Measurements from ENCODE around the gene APOL5.

APOL5 gene

GRCh38 chr22:35743326-35743860 lies 25.7 kb downstream of the APOL5 start:
- no peak for DNase-seq

- no peak for DNase-seq
These were observed 28.6 kb downstream of the APOL5 start for GRCh38 chr22:35746248-35746647.

GRCh38 chr22:35746946-35747703 lies 29.5 kb downstream of the APOL5 start:
- DNase-seq: no peak

- no peak for DNase-seq
These were observed 32.1 kb downstream of the APOL5 start for GRCh38 chr22:35749808-35750207.

GRCh38 chr22:35752006-35752862 lies 34.6 kb downstream of the APOL5 start:
- DNase-seq: no peak

GRCh38 chr22:35752863-35753189 lies 35.2 kb downstream of the APOL5 start:
- no peak for DNase-seq

GRCh38 chr22:35754761-35755160 lies 37.1 kb downstream of the APOL5 start:
- DNase-seq: no peak

- no peak for DNase-seq
These were observed 39.0 kb downstream of the APOL5 start for GRCh38 chr22:35756722-35757121.

- no peak for DNase-seq
These were observed 40.7 kb downstream of the APOL5 start for GRCh38 chr22:35758394-35758793.

- DNase-seq: no peak
These were observed 43.4 kb downstream of the APOL5 start for GRCh38 chr22:35761037-35761436.

GRCh38 chr22:35766654-35767580 lies 49.2 kb downstream of the APOL5 start:
- DNase-seq: no peak

- no peak for DNase-seq
These were observed 52.3 kb downstream of the APOL5 start for GRCh38 chr22:35769974-35770373.

GRCh38 chr22:35775339-35775738 lies 57.7 kb downstream of the APOL5 start:
- no peak for DNase-seq

GRCh38 chr22:35777335-35777975 lies 59.8 kb downstream of the APOL5 start:
- no peak for DNase-seq

Measured in activated CD8-positive, alpha-beta memory T cell treated with anti-CD3 and anti-CD28 coated beads for 24 hours (primary cell).